ENCODE measurements around the gene CMSS1. TPM values are rescaled to one million over a fixed set of nuclear protein-coding genes. Genes with fewer than 3 reads are reported as not detected.

The CMSS1 gene
- total RNA-seq, 1 donor from 2014 or later, result 35.7 TPM

GRCh38 chr3:100185847-100186246 lies 368.2 kb downstream of the CMSS1 start:
- H3K4me1 Mint-ChIP-seq (ENCODE audit: low read depth), result no peaks in the 10 kb centered on the region
- H3K27ac Mint-ChIP-seq, result no peak overlapping the region
- H3K4me3 Mint-ChIP-seq (ENCODE audit: low read depth), result no peak overlapping the region
- H3K9me3 Mint-ChIP-seq (ENCODE audit: low read depth), result peaks cover 5% of the 10 kb centered on the region
- no peak for DNase-seq (ENCODE audit: low spot score, unreplicated experiment)
- no peak for TF ChIP-seq CTCF (IDR thresholded peaks at IDR 0.05; ENCODE audit: unreplicated experiment)
- peaks cover 4% of the 10 kb centered on the region for H3K36me3 Mint-ChIP-seq (ENCODE audit: insufficient read depth)
- H3K27me3 Mint-ChIP-seq, result no peaks in the 10 kb centered on the region

DNA sequence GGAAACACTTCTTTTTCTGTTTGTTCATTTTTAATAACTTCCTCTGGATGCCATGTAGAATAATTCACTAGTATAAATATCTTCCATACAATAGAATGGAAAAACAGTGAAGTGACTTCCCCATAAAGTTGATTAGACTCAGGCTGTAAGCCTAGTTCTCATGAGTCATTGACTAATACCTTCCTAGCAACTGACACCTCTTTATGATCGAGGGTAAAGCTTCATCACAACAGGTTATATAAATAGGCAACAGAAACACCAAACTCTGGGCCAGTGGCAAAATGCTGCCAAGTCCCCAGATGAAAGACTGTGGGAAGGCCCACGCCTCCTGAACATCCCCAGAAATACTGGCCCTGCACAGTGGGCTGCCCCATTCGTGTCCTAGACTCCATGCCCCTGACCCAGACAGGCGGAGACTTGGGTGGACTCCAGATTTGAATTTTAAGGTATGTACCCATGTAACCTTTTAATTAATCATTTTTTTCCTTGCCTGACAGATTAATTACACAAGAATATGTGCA lies 371.8 kb downstream of the CMSS1 start:
- DNase-seq (ENCODE audit: low spot score, unreplicated experiment), result no peak
- no peak overlapping the region for H3K4me3 Mint-ChIP-seq (ENCODE audit: low read depth)
- H3K27ac Mint-ChIP-seq, result no peak overlapping the region
- no peaks in the 10 kb centered on the region for H3K36me3 Mint-ChIP-seq (ENCODE audit: insufficient read depth)
- no peaks in the 10 kb centered on the region for H3K4me1 Mint-ChIP-seq (ENCODE audit: low read depth)
- no peaks in the 10 kb centered on the region for H3K9me3 Mint-ChIP-seq (ENCODE audit: low read depth)
- no peak for TF ChIP-seq CTCF (IDR thresholded peaks at IDR 0.05; ENCODE audit: unreplicated experiment)
- H3K27me3 Mint-ChIP-seq, result no peaks in the 10 kb centered on the region

GRCh38 chr3:100195375-100195774 lies 377.7 kb downstream of the CMSS1 start:
- no peaks in the 10 kb centered on the region for H3K4me1 Mint-ChIP-seq (ENCODE audit: low read depth)
- no peak overlapping the region for H3K4me3 Mint-ChIP-seq (ENCODE audit: low read depth)
- no peaks in the 10 kb centered on the region for H3K9me3 Mint-ChIP-seq (ENCODE audit: low read depth)
- H3K36me3 Mint-ChIP-seq (ENCODE audit: insufficient read depth), result no peaks in the 10 kb centered on the region
- no peaks in the 10 kb centered on the region for H3K27me3 Mint-ChIP-seq
- no peak for TF ChIP-seq CTCF (IDR thresholded peaks at IDR 0.05; ENCODE audit: unreplicated experiment)
- H3K27ac Mint-ChIP-seq, result no peak overlapping the region
- DNase-seq (ENCODE audit: low spot score, unreplicated experiment), result no peak

- H3K9me3 Mint-ChIP-seq (ENCODE audit: low read depth), result no peaks in the 10 kb centered on the region
- no peaks in the 10 kb centered on the region for H3K4me1 Mint-ChIP-seq (ENCODE audit: low read depth)
- H3K4me3 Mint-ChIP-seq (ENCODE audit: low read depth), result no peak overlapping the region
- H3K27me3 Mint-ChIP-seq, result no peaks in the 10 kb centered on the region
- H3K36me3 Mint-ChIP-seq (ENCODE audit: insufficient read depth), result no peaks in the 10 kb centered on the region
- no peak for DNase-seq (ENCODE audit: low spot score, unreplicated experiment)
- H3K27ac Mint-ChIP-seq, result no peak overlapping the region
- TF ChIP-seq CTCF (IDR thresholded peaks at IDR 0.05; ENCODE audit: unreplicated experiment), result no peak
These were observed 380.2 kb downstream of the CMSS1 start for GRCh38 chr3:100197876-100198275.

GRCh38 chr3:100198579-100199269 lies 381.1 kb downstream of the CMSS1 start:
- Mint-ChIP-seq H3K27ac (no peak overlapping the region), H3K4me1 (ENCODE audit: low read depth) (no peaks in the 10 kb centered on the region), H3K27me3 (no peaks in the 10 kb centered on the region), H3K4me3 (ENCODE audit: low read depth) (no peak overlapping the region), H3K36me3 (ENCODE audit: insufficient read depth) (no peaks in the 10 kb centered on the region), H3K9me3 (ENCODE audit: low read depth) (no peaks in the 10 kb centered on the region)
- no peak for DNase-seq (ENCODE audit: low spot score, unreplicated experiment)
- no peak for TF ChIP-seq CTCF (IDR thresholded peaks at IDR 0.05; ENCODE audit: unreplicated experiment)

Measured in progenitor cell of endocrine pancreas (in vitro differentiated cells).